ENCODE measurements around the gene PLXNC1.

DNA sequence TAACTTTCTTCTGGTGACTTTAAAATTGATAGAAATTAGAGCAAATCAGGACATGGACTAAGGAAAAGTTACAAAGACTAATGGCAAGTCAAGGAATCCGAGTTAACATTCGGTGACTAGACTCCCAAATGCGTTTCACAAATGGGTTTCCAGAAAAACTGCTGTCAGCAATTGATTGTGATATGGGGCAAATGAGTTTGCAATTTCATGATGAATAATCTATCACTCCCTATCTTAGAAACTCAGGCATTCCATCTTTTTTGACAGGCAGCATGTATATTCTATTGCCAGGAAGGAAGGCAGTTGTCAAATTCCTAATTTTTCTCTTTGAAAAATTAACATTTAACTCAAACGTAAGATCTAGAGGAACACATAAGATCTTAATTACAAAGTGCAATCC, 40.5 kb upstream of the PLXNC1 start:
- TF ChIP-seq, protein P1, sequence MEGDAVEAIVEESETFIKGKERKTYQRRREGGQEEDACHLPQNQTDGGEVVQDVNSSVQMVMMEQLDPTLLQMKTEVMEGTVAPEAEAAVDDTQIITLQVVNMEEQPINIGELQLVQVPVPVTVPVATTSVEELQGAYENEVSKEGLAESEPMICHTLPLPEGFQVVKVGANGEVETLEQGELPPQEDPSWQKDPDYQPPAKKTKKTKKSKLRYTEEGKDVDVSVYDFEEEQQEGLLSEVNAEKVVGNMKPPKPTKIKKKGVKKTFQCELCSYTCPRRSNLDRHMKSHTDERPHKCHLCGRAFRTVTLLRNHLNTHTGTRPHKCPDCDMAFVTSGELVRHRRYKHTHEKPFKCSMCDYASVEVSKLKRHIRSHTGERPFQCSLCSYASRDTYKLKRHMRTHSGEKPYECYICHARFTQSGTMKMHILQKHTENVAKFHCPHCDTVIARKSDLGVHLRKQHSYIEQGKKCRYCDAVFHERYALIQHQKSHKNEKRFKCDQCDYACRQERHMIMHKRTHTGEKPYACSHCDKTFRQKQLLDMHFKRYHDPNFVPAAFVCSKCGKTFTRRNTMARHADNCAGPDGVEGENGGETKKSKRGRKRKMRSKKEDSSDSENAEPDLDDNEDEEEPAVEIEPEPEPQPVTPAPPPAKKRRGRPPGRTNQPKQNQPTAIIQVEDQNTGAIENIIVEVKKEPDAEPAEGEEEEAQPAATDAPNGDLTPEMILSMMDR (optimal IDR thresholded peaks at IDR 0.05 in 1 of 3, IDR thresholded peaks at IDR 0.05 in 1 of 3, conservative IDR thresholded peaks at IDR 0.05 in 1 of 3; ENCODE audit: extremely low read depth in 1 of 3, insufficient read depth in 2 of 3, low read length in 3 of 3), result no peak
- TF ChIP-seq EZH2 (IDR thresholded peaks at IDR 0.05; ENCODE audit: low read length), result no peak
